ENCODE measurements around the gene CACTIN.

CACTIN gene

DNA sequence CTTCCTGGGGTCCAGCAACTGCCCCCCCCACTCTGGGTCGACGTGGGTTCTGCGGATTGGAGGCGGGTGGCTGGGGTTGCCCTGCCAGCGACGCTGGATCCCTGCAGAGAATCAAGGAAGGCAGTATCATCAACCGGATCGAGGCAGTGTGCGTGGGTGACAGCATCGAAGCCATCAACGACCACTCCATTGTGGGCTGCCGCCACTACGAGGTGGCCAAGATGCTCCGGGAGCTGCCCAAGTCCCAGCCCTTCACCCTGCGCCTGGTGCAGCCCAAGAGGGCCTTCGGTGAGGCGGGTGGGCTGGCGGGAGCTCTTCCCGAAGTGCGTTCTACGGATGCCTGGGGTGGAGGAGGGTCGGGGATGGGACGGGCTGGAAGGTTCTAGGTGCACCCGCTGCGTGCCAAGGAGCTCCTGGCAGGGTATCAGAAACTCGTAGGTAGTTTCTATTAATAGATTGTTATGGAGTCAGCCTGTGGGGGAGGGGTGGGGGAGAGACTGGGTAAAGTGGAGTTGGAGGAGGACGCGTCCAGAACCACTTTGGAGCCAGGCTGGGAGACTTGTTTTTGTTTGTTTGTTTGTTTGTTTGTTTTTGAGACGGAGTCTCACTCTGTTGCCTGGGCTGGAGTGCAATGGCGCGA, 39.8 kb downstream of the CACTIN start:
- no peak for TF ChIP-seq REST (IDR thresholded peaks at IDR 0.05; ENCODE audit: insufficient read depth in 1 of 2, low read depth in 2 of 2, low read length in 2 of 2)

DNA sequence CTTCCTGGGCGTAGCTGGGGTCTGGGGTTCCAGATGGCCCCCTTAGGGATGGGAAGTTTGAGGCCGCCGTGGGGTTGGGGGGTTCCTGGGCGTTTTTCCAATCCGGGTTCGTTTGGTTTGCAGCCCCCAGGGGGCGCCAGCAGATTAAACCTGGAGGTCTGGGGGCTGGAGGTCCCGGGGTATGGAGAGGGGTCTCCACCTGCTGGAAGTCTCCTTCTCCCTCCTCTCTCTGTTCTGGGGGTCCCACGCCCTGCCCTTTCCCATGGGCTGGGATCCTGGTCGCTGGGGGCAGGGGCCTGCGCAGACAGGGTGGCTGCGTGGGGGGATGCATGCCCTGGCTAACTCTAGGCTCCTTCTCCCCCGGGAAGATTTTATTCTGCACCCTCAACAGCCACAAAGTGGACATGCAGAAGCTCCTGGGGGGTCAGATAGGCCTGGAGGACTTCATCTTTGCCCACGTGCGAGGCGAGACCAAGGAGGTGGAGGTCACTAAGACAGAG, 40.4 kb downstream of the CACTIN start:
- no peak for TF ChIP-seq REST (IDR thresholded peaks at IDR 0.05; ENCODE audit: insufficient read depth in 1 of 2, low read depth in 2 of 2, low read length in 2 of 2)
- TF ChIP-seq SIN3A (IDR thresholded peaks at IDR 0.05; ENCODE audit: borderline replicate concordance, insufficient read depth, low read length), result no peak
- TF ChIP-seq TAF1 (IDR thresholded peaks at IDR 0.05; ENCODE audit: borderline replicate concordance, insufficient read depth, low read length), result no peak
- no peak for TF ChIP-seq POLR2AphosphoS5 (IDR thresholded peaks at IDR 0.05; ENCODE audit: low read depth, low read length)
- TF ChIP-seq FOXP2 (optimal IDR thresholded peaks at IDR 0.05; ENCODE audit: borderline replicate concordance, extremely low read depth, extremely low read length, insufficient read depth), result no peak

GRCh38 chr19:3585301-3586126, 41.1 kb downstream of the CACTIN start, which contains the start of gene GIPC3:
Gene GIPC3, plus strand, starts transcription at chr19:3585478. Its CDS starts 120 bp downstream, at chr19:3585598.
- TF ChIP-seq FOXP2 (optimal IDR thresholded peaks at IDR 0.05; ENCODE audit: borderline replicate concordance, extremely low read depth, extremely low read length, insufficient read depth) (no peak), POLR2AphosphoS5 (IDR thresholded peaks at IDR 0.05; ENCODE audit: low read depth, low read length) (no peak), TAF1 (IDR thresholded peaks at IDR 0.05; ENCODE audit: borderline replicate concordance, insufficient read depth, low read length) (no peak), SIN3A (IDR thresholded peaks at IDR 0.05; ENCODE audit: borderline replicate concordance, insufficient read depth, low read length) (no peak), REST (IDR thresholded peaks at IDR 0.05; ENCODE audit: insufficient read depth in 1 of 2, low read depth in 2 of 2, low read length in 2 of 2) (no peak)

DNA sequence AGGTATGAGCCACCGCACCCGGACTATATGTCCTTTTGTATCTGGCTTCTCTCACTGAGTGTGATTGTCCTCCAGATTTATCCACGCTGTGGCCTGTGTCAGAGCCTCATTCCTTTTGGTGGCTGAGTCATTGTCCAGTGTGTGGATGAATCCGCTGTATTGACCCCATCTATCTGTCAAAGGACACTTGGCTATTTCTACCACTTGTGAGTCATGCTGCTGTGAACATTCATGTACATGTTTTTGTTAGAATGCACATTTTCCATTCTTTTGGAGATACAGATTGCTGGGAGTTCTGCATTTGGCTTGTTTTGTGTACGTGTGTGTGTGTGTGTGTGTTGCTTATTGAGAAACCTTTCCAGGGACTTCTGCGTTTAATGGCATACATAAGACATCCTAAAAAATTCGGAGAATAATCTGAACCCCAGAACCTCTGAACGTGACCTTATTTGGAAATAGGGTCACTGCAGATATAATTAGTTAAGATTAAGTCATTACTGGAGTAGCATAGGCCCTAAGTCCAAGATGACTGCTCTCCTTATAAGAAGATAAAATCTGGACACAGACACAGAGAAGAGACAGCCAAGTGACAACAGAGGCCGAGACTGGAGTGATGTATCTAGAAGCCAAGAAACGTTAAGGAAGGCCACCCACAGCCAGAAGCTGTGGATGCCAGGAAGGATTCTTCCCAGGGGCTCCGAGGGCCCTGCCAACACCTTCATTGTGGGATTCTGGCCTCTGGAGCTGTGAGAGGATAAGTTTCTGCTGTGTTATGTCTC, 46.2 kb downstream of the CACTIN start:
- TF ChIP-seq POLR2AphosphoS5 (IDR thresholded peaks at IDR 0.05; ENCODE audit: low read depth, low read length) (no peak), REST (IDR thresholded peaks at IDR 0.05; ENCODE audit: insufficient read depth in 1 of 2, low read depth in 2 of 2, low read length in 2 of 2) (no peak), SIN3A (IDR thresholded peaks at IDR 0.05; ENCODE audit: borderline replicate concordance, insufficient read depth, low read length) (no peak), TAF1 (IDR thresholded peaks at IDR 0.05; ENCODE audit: borderline replicate concordance, insufficient read depth, low read length) (no peak), FOXP2 (optimal IDR thresholded peaks at IDR 0.05; ENCODE audit: borderline replicate concordance, extremely low read depth, extremely low read length, insufficient read depth) (no peak)
